Upper lobe of right lung (tissue), 1 donor: ENCODE data around the gene HMGCS2. TPM values are rescaled to one million over a fixed set of nuclear protein-coding genes. Genes with fewer than 3 reads are reported as not detected.

ENCODE experiments used
- ATAC-seq: fragments of 200-7000 bp; cut with Tn5 transposase; one replicate; pipeline ENCODE4 v1.9.1; 2020; ENCODE audit warnings: mild to moderate bottlenecking, moderate library complexity
- DNase-seq: peaks from one replicate; pipeline ENCODE4 v3.0.0-alpha.2; 2020
- H3K27ac ChIP-seq: fragments of 200-600 bp; one replicate; pipeline ENCODE4 v1.8.0; 2022
- H3K27me3 ChIP-seq: fragments of 200-600 bp; one replicate; pipeline ENCODE4 v1.8.0; 2022; ENCODE audit warnings: mild to moderate bottlenecking
- H3K36me3 ChIP-seq: fragments of 200-600 bp; one replicate; pipeline ENCODE4 v1.8.0; 2022
- H3K4me1 ChIP-seq: fragments of 200-600 bp; one replicate; pipeline ENCODE4 v1.8.0; 2022
- H3K4me3 ChIP-seq: fragments of 200-600 bp; one replicate; pipeline ENCODE4 v1.8.0; 2022; ENCODE audit warnings: mild to moderate bottlenecking
- H3K9me3 ChIP-seq: fragments of 200-600 bp; one replicate; pipeline ENCODE4 v1.8.0; 2022
- CTCF ChIP-seq: fragments of 200-600 bp; IDR thresholded peaks from one replicate; pipeline ENCODE4 v1.8.0; 2022; ENCODE audit warnings: antibody characterized with exemption
- intact Hi-C: fragments of 100-400 bp; cut with DNase I; formaldehyde crosslinking; loops from one replicate; pipeline ENCODE4 v1.11.0; 2022
- total RNA-seq: library from RNA; stranded (reverse); fragmentation: NEBNext Ultra II Directional; extraction: Animal tissue kit (Norgen Biotek cat#: 25700); gene quantifications from one replicate; pipeline ENCODE4 v1.2.1, GENCODE V29; 2021
- donor health status: DM: no; HTN: yes; CAD: no; lungs with severe emphysema.

Gene HMGCS2
- total RNA-seq, 1 donor from 2014 or later = not detected

GRCh38 chr1:119774746-119775490, 6.2 kb upstream of the HMGCS2 start:
- Histone ChIP-seq H3K4me1 (peaks cover 6% of the 10 kb centered on the region), H3K27me3 (peaks cover 5% of the 10 kb centered on the region), H3K36me3 (no peaks in the 10 kb centered on the region), H3K4me3 (no peak overlapping the region), H3K9me3 (no peaks in the 10 kb centered on the region), H3K27ac (no peak overlapping the region)
- ATAC-seq (no peak), DNase-seq (no peak)
- no peak for TF ChIP-seq CTCF
- intact Hi-C loops = no loop called here

GRCh38 chr1:119773711-119774241, 5.1 kb upstream of the HMGCS2 start:
- Histone ChIP-seq H3K36me3 (no peaks in the 10 kb centered on the region), H3K27me3 (peaks cover 5% of the 10 kb centered on the region), H3K9me3 (no peaks in the 10 kb centered on the region), H3K27ac (no peak overlapping the region), H3K4me1 (peaks cover 6% of the 10 kb centered on the region), H3K4me3 (no peak overlapping the region)
- DNase-seq (no peak), ATAC-seq (no peak)
- TF ChIP-seq CTCF = no peak
- intact Hi-C loops = no loop called here

GRCh38 chr1:119772298-119772697, 3.6 kb upstream of the HMGCS2 start:
- ATAC-seq (no peak), DNase-seq (no peak)
- intact Hi-C loops = no loop called here
- Histone ChIP-seq H3K4me3 (no peak overlapping the region), H3K9me3 (no peaks in the 10 kb centered on the region), H3K27ac (no peak overlapping the region), H3K4me1 (peaks cover 6% of the 10 kb centered on the region), H3K27me3 (peaks cover 5% of the 10 kb centered on the region), H3K36me3 (no peaks in the 10 kb centered on the region)
- no peak for TF ChIP-seq CTCF

GRCh38 chr1:119771770-119772169, 3.1 kb upstream of the HMGCS2 start:
- intact Hi-C loops = no loop called here
- H3K9me3 ChIP-seq = no peaks in the 10 kb centered on the region
- H3K27ac ChIP-seq = no peak overlapping the region
- H3K27me3 ChIP-seq = peaks cover 5% of the 10 kb centered on the region
- peaks cover 6% of the 10 kb centered on the region for H3K4me1 ChIP-seq
- no peaks in the 10 kb centered on the region for H3K36me3 ChIP-seq
- ATAC-seq (peak; percentile 66), DNase-seq (no peak)
- TF ChIP-seq CTCF = no peak
- H3K4me3 ChIP-seq = no peak overlapping the region

GRCh38 chr1:119771016-119771415, 2.3 kb upstream of the HMGCS2 start:
- H3K4me3 ChIP-seq = no peak overlapping the region
- no peak for ATAC-seq
- intact Hi-C loops = no loop called here
- H3K9me3 ChIP-seq = no peaks in the 10 kb centered on the region
- peaks cover 5% of the 10 kb centered on the region for H3K27me3 ChIP-seq
- TF ChIP-seq CTCF = no peak
- no peaks in the 10 kb centered on the region for H3K36me3 ChIP-seq
- DNase-seq = no peak
- H3K27ac ChIP-seq = no peak overlapping the region
- H3K4me1 ChIP-seq = peaks cover 6% of the 10 kb centered on the region
